ENCODE data around the gene ACOX3. TPM values are rescaled to one million over a fixed set of nuclear protein-coding genes. Genes with fewer than 3 reads are reported as not detected.

ACOX3 gene
- total and polyA plus RNA-seq, 9 donors: 10.1 to 32.4 (median 21.3) TPM

DNA sequence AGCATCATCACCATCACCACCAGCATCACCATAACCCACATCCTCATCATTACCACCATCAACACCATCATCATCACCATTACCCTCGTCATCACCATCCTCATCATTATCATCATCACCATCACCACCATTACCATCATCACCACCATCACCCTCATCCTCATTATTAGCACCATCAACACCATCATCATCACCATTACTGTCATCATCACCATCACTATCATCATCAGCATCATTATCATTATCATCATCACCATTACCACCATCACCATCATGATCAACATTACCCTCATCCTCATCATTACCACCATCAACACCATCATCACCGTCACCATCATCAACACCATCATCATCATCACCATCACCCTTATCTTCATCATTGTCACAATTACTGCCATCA is 119.3 kb downstream of the ACOX3 start:
- intact Hi-C loops (cut with DNase I): no loop called here
- DNase-seq: no peak
- no peaks in the 10 kb centered on the region for H3K9me3 ChIP-seq
- H3K4me3 ChIP-seq: no peak overlapping the region
- TF ChIP-seq, protein P1, sequence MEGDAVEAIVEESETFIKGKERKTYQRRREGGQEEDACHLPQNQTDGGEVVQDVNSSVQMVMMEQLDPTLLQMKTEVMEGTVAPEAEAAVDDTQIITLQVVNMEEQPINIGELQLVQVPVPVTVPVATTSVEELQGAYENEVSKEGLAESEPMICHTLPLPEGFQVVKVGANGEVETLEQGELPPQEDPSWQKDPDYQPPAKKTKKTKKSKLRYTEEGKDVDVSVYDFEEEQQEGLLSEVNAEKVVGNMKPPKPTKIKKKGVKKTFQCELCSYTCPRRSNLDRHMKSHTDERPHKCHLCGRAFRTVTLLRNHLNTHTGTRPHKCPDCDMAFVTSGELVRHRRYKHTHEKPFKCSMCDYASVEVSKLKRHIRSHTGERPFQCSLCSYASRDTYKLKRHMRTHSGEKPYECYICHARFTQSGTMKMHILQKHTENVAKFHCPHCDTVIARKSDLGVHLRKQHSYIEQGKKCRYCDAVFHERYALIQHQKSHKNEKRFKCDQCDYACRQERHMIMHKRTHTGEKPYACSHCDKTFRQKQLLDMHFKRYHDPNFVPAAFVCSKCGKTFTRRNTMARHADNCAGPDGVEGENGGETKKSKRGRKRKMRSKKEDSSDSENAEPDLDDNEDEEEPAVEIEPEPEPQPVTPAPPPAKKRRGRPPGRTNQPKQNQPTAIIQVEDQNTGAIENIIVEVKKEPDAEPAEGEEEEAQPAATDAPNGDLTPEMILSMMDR (IDR thresholded peaks at IDR 0.05): no peak
- no peaks in the 10 kb centered on the region for H3K36me3 ChIP-seq
- 93 to 97% (median 95%) methylated on average over 2 of the region's 2 CpGs for WGBS, 3 donors
- H3K4me1 ChIP-seq (ENCODE audit: insufficient read depth): peaks cover 13% of the 10 kb centered on the region
- H3K27me3 ChIP-seq: no peaks in the 10 kb centered on the region
- no peak overlapping the region for H3K27ac ChIP-seq

- Histone ChIP-seq H3K27ac (no peak overlapping the region), H3K27me3 (no peaks in the 10 kb centered on the region), H3K9me3 (no peaks in the 10 kb centered on the region), H3K4me3 (no peak overlapping the region), H3K4me1 (ENCODE audit: insufficient read depth) (peaks cover 17% of the 10 kb centered on the region), H3K36me3 (no peaks in the 10 kb centered on the region)
- TF ChIP-seq, protein P1 (IDR thresholded peaks at IDR 0.05): no peak
- no peak for TF ChIP-seq POLR2A (IDR thresholded peaks at IDR 0.05)
- intact Hi-C loops (cut with DNase I): no loop called here
- 82 to 89% (median 87%) methylated on average over 2 of the region's 2 CpGs for WGBS, 3 donors
- peak in 2 of 5 donors; percentile 21 to 36 for DNase-seq
These were observed 120.2 kb downstream of the ACOX3 start for GRCh38 chr4:8320386-8320750.

DNA sequence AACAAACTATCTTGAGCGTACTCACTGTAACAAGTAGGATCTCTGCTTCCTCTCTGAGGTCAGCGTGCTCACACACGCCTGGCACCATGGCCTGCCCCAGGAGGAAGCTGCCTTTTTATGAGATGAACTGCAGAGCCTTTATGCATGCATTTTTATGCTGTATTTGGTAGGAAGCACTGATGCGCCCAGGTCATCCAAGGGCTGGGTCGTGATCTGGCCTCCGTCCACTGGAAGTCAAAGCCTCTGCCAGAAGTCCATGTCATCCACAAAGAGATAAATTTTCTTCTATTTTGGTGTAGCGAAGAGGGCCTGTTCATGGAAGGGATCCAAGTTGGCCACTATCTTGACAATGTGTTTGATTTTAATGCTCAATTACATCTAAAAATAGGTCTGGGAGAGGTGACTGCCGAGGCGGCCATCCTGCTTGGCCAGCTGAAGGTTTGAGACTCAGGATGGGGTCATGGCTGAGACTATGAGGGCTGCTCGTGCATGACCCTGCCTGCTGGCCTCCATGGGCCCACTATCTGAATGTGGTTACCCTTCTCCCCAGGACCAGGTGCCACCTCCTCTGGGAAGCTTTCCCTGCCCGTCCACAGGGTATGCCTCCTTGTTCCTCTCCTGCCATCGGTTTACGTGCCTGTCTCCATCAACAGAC is 120.7 kb downstream of the ACOX3 start:
- Histone ChIP-seq H3K27me3 (no peaks in the 10 kb centered on the region), H3K27ac (no peak overlapping the region), H3K36me3 (no peaks in the 10 kb centered on the region), H3K4me3 (no peak overlapping the region), H3K4me1 (ENCODE audit: insufficient read depth) (peaks cover 18% of the 10 kb centered on the region), H3K9me3 (no peaks in the 10 kb centered on the region)
- WGBS, 3 donors: 39 to 53% (median 41%) methylated on average over 13 of the region's 13 CpGs
- TF ChIP-seq, protein P1 (IDR thresholded peaks at IDR 0.05): no peak
- TF ChIP-seq POLR2A (IDR thresholded peaks at IDR 0.05) (no peak), EP300 (IDR thresholded peaks at IDR 0.05) (no peak)
- intact Hi-C loops (cut with DNase I): loop anchor here in 1 of 4 donors (10.0 kb wide), 1 partner anchor 55 kb away; the partner anchor contains the start of gene HTRA3
- peak in 4 of 5 donors; percentile 38 to 70 (median 53) for DNase-seq

GRCh38 chr4:8319061-8319460 is 121.5 kb downstream of the ACOX3 start:
- H3K4me1 ChIP-seq (ENCODE audit: insufficient read depth): peaks cover 18% of the 10 kb centered on the region
- no peaks in the 10 kb centered on the region for H3K27me3 ChIP-seq
- peak in 3 of 5 donors; percentile 7 to 21 (median 9) for DNase-seq
- no peaks in the 10 kb centered on the region for H3K9me3 ChIP-seq
- 86 to 90% (median 88%) methylated on average over 6 of the region's 6 CpGs for WGBS, 3 donors
- TF ChIP-seq EP300 (IDR thresholded peaks at IDR 0.05) (no peak), POLR2A (IDR thresholded peaks at IDR 0.05) (no peak)
- TF ChIP-seq, protein P1 (IDR thresholded peaks at IDR 0.05): no peak
- no peaks in the 10 kb centered on the region for H3K36me3 ChIP-seq
- intact Hi-C loops (cut with DNase I): loop anchor here in 1 of 4 donors (10.0 kb wide), 1 partner anchor 54 kb away; the partner anchor contains the start of gene HTRA3
- H3K4me3 ChIP-seq: no peak overlapping the region
- H3K27ac ChIP-seq: no peak overlapping the region
